GM12878 (cell line): ENCODE data around the gene FGF1. TPM values are rescaled to one million over a fixed set of nuclear protein-coding genes. Genes with fewer than 3 reads are reported as not detected.

Experiments used
- ATF7 ChIP-seq: fragments of 450-650 bp; IDR thresholded peaks from 2 replicates; pipeline ENCODE4 v1.6.1; 2016; ENCODE audit warnings: low read depth, mild to moderate bottlenecking
- BCL11A ChIP-seq: IDR thresholded peaks from 2 replicates; pipeline ENCODE4 v1.6.1; 2011; ENCODE audit warnings: low read depth, low read length
- HCFC1 ChIP-seq: fragments of 150-350 bp; IDR thresholded peaks from 2 replicates; pipeline ENCODE4 v1.6.1; 2014; ENCODE audit warnings: low read length
- PRDM15 ChIP-seq: fragments of 450-650 bp; formaldehyde crosslinking; IDR thresholded peaks from 2 replicates; pipeline ENCODE4 v1.4.0; 2020; ENCODE audit warnings: mild to moderate bottlenecking, moderate library complexity
- RB1 ChIP-seq: fragments of 450-650 bp; formaldehyde crosslinking; IDR thresholded peaks from 2 replicates; pipeline ENCODE4 v1.6.1; 2017; ENCODE audit warnings: mild to moderate bottlenecking, borderline replicate concordance
- RELB ChIP-seq: fragments of 450-650 bp; IDR thresholded peaks from 2 replicates; pipeline ENCODE4 v1.6.1; 2017; ENCODE audit warnings: low read depth, mild to moderate bottlenecking, moderate library complexity
- RUNX3 ChIP-seq: IDR thresholded peaks from 2 replicates; pipeline ENCODE4 v1.6.1; 2012; ENCODE audit warnings: low read length, inconsistent platforms
- SREBF1 ChIP-seq: IDR thresholded peaks from 2 replicates; pipeline ENCODE4 v1.6.1; 2012; ENCODE audit warnings: mild to moderate bottlenecking, low read length
- TCF7 ChIP-seq: IDR thresholded peaks from 2 replicates; pipeline ENCODE4 v1.6.1; 2014; ENCODE audit warnings: antibody characterized with exemption, borderline replicate concordance
- ZBTB33 ChIP-seq: fragments of 450-650 bp; IDR thresholded peaks from 2 replicates; pipeline ENCODE4 v1.6.1; 2017; ENCODE audit warnings: mild to moderate bottlenecking
- ZBTB40 ChIP-seq: fragments of 450-650 bp; IDR thresholded peaks from 2 replicates; pipeline ENCODE4 v1.6.1; 2016; ENCODE audit warnings: mild to moderate bottlenecking, moderate library complexity, borderline replicate concordance
- ZNF592 ChIP-seq: fragments of 450-650 bp; IDR thresholded peaks from 2 replicates; pipeline ENCODE4 v1.6.1; 2017; ENCODE audit warnings: mild to moderate bottlenecking, moderate library complexity
- polyA plus RNA-seq, 11 experiments: library from polyadenylated mRNA; depleted of rRNA in 4 of 11; unstranded in 6 of 11; stranded (reverse) in 5 of 11; fragments of >200 nt; fragmentation: Nextera tagmentation in 4 of 11; fragmentation: Illumina TruSeq in 1 of 11; extraction: Ambion mirVana in 4 of 11; extraction: Trizol in 1 of 11; gene quantifications; 1 replicate in 1 of 11; 2 replicates in 10 of 11; pipeline versions ENCODE4 v1.2.1 to v1.2.3, GENCODE V29; 2011 to 2016; ENCODE audit warnings: inconsistent platforms in 2 of 11, missing spikeins in 2 of 11, low read depth in 1 of 11
- total RNA-seq, 4 experiments: library from RNA; depleted of rRNA in 3 of 4; stranded (reverse); fragments of >200 nt in 3 of 4; fragmentation: Illumina TruSeq in 1 of 4; extraction: Trizol in 1 of 4; gene quantifications; 2 replicates each; pipeline versions ENCODE4 v1.2.1 to v1.2.3, GENCODE V29; 2013 to 2021

The FGF1 gene
- total and polyA plus RNA-seq, 10 of the 15 experiments (the other 5 are each of a cell fraction or from before 2014, with no cell fraction given): not detected

- TF ChIP-seq ZBTB33 (no peak), HCFC1 (no peak), SREBF1 (no peak), ZNF592 (no peak), TCF7 (no peak), PRDM15 (no peak), ZBTB40 (no peak), ATF7 (no peak), RUNX3 (no peak), RB1 (no peak), RELB (no peak), BCL11A (no peak)
Observed at GRCh38 chr5:142552107-142552506, 133.8 kb downstream of the FGF1 start (continued).
